Activated CD4-positive, alpha-beta T cell treated with anti-CD3 and anti-CD28 coated beads for 48 hours (primary cell): ENCODE data around the gene PANK3.
"Not testable (repeated sequence)": the region's sequence is repeated elsewhere in the genome, so short reads cannot be mapped to it uniquely, and the experiment has no call there.

Source experiments
- DNase-seq: peaks from one replicate; pipeline ENCODE4 v3.0.0-alpha.2; 2020

The PANK3 gene

GRCh38 chr5:168591302-168592013 is 12.3 kb upstream of the PANK3 start:
- DNase-seq = no peak

- DNase-seq = no peak
These were observed 11.5 kb upstream of the PANK3 start for GRCh38 chr5:168590666-168591065.

GRCh38 chr5:168587987-168588386 is 8.8 kb upstream of the PANK3 start:
- no peak for DNase-seq

- DNase-seq = no peak
These were observed 6.1 kb upstream of the PANK3 start for GRCh38 chr5:168585119-168585856.

- DNase-seq = no peak
These were observed 4.7 kb upstream of the PANK3 start for GRCh38 chr5:168583742-168584482.

GRCh38 chr5:168580814-168581469 is 1.8 kb upstream of the PANK3 start:
- not testable (repeated sequence) for DNase-seq

- no peak for DNase-seq
These were observed 1.0 kb upstream of the PANK3 start for GRCh38 chr5:168580227-168580508.

GRCh38 chr5:168579488-168580226 is 489 bp upstream of the PANK3 start:
- DNase-seq = peak; percentile 97

- no peak for DNase-seq
These were observed 1.2 kb downstream of the PANK3 start for GRCh38 chr5:168578006-168578405.

- DNase-seq = no peak
These were observed 3.5 kb downstream of the PANK3 start for GRCh38 chr5:168575391-168576372.

- DNase-seq = not testable (repeated sequence)
These were observed 5.0 kb downstream of the PANK3 start for GRCh38 chr5:168574156-168574555.

- not testable (repeated sequence) for DNase-seq
These were observed 5.5 kb downstream of the PANK3 start for GRCh38 chr5:168573663-168574062.

- DNase-seq = no peak
These were observed 8.5 kb downstream of the PANK3 start for GRCh38 chr5:168570490-168571328.

GRCh38 chr5:168568738-168569137 is 10.4 kb downstream of the PANK3 start:
- DNase-seq = no peak

GRCh38 chr5:168563959-168564358 is 15.2 kb downstream of the PANK3 start:
- no peak for DNase-seq

- no peak for DNase-seq
These were observed 16.9 kb downstream of the PANK3 start for GRCh38 chr5:168562279-168562678.

GRCh38 chr5:168557389-168557788 is 21.8 kb downstream of the PANK3 start:
- no peak for DNase-seq

GRCh38 chr5:168553377-168554130 is 25.6 kb downstream of the PANK3 start:
- DNase-seq = no peak

GRCh38 chr5:168552146-168552545 is 27.0 kb downstream of the PANK3 start:
- no peak for DNase-seq

- no peak for DNase-seq
These were observed 28.5 kb downstream of the PANK3 start for GRCh38 chr5:168550656-168551055.
